ENCODE measurements around the gene LBX2. TPM values are rescaled to one million over a fixed set of nuclear protein-coding genes. Genes with fewer than 3 reads are reported as not detected.
A peak's percentile ranks its signal among the peaks of the same experiment; 100 is the strongest.
"Not testable (repeated sequence)": the region's sequence is repeated elsewhere in the genome, so short reads cannot be mapped to it uniquely, and the experiment has no call there.

LBX2 gene
- total RNA-seq, 1 donor from 2014 or later, result 0.20 TPM

DNA sequence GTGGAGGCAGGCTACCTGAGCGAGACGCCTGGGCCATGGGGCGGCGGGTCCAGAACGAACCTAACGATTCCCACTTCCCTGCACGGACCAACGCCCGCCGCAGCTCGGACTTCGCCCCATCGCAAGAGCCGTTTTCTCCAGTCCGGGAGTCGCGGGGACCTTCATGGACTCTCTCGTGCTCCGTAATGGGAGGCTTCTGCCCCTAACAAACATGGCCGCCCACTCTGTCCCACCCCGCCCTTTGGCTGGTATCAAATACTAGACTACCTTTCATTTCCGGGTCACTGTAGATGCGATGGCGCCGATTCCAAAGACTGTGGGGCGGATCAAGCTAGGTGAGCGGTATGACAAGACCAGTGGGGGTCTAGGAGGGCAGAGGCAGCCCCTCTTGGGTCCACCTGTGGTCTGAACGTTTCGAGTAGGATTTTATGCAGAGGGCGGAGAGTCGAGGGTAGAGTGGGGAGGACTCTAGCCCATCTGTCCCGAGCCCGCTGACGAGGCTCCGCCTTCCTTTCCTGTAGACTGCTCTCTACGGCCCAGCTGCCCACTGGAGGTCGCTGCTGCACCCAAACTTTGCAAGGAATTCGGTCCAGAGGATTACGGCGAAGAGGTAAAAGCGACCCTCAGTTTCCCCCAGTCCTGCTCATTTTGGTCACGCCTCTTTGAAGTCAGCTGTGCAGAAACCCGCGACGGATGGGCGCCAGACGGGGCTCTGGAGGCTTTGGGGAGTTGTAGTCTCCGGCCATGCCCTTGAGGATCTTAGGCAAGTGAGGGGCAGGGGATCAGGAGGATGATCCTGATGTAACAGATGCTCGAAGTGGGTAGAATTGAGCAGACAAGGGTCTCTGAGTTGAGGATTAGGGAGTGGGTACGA lies 16.4 kb downstream of the LBX2 start, which contains the start of the genes CCDC142 and TTC31:
CCDC142 (minus strand) TSS at position 198 of the 874 bp plus-strand sequence; CDS start at position 37, 161 bp downstream.
TTC31 (plus strand) TSS at position 281 of the 874 bp plus-strand sequence; CDS start at position 296, 15 bp downstream.
- peak; percentile 96 for DNase-seq

DNA sequence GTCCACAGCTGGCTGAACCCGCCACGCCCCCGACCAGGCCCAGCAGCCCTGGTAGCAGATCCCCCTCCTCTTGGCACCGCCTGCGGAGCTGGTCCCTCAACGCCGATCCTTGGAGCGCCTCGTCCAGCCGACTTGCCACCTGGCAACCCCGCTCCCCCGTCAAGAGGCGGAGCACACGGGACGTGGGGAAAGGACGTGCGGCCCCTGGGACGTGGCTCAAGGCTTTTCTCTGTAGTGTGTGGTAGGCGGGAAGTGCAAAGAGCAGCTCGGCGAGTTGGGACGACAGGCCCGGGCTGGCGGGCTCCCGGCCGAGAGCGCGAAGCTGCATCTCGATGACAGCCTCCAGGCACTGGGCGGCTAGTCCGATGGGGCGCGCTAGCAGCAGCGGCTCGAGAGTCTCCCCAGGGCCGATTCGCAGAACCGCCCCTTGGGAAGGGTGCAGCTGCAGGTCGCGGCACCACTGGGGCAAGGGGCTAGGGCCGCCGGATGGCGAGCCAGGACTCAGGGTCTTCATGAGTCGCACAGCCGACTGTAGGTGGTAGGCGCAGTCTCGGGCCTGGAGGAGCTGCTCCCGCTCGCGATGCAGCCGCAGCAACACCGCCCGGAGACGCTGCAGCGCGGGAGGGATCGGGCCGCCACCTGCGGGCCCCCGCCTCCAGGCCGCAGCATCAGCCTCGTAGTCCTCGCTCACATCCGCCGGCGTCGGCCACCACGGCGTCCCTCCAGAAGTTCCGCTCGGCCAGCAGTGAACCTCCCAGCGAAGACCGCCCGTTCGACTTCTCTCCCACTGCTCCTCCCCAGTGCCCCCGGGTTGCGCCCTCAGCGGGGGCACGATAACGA lies 17.2 kb downstream of the LBX2 start:
- DNase-seq, result no peak

DNA sequence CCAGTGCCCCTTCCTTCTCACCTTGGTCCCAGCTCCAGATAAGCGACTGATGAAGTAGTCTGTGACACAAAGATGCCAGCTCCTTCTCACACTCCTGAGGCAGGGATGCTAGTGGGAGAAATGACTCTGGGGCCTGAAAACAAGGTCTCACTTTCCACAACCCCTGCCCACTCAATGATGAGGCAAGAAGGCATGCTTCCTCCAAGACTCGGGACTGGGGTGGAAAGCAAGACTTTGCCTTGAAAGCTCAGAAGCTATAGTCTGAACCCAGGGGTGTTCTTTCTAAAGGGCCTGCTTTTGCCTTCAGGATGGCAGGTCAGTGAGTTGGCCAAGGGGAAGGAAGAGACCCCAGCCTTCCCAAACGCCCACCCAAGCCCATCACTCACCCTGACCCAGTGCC lies 18.0 kb downstream of the LBX2 start:
- DNase-seq, result no peak

DNA sequence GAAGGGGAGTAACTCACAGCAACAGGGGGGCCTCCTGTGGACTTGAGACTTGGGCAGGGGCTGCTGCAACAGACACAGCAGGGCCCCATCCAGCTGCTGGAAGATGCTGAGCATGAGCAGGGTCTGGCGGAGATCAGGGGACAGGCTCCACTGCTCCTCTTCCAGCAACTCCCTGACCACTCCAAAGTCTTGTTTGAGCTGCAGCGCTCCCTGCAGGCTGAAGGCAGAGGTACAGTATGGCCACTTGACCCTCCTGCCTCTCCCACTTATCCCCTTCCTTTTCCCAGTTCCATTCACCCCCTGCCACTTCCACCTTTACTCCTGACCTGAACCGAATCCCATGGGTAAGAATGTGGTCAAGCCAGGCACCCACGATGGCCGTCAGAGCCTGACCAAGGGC lies 24.5 kb downstream of the LBX2 start:
- no peak for DNase-seq

DNA sequence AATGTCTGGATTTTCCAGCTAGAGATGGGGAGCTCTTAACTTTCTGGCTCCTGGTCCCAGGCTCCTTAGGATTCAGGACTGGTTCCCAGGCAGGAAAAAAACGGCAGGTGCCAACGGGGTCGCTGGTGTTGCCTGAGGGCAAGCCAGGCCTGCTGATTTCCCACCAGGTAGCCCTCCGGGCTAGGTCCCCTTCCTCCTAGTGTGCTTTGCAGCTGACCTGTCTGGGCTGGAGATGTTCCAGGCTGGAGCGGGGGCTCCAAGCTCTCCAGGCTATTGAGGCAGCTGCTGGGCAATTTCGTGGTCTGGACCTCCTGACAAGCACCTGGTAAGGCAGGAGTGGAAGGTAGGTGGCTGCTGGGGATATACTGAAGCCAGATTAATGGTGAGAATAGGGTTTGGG lies 24.9 kb downstream of the LBX2 start:
- DNase-seq, result no peak

DNA sequence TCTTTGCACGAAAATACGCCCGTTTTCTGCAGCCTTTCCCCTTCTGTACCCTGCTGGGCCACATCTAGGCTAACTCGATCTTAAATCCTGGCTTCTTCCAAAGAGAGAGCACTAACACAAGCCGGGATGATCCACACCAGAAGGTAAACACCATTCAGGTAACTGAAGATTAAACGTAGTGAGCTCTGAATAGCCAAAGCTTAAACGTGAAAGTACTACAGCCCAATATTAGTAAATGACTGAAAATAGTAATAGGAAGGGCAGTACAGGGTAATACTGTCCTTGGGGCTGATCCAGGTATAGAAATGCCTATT lies 26.5 kb downstream of the LBX2 start:
- DNase-seq, result peak; percentile 48

DNA sequence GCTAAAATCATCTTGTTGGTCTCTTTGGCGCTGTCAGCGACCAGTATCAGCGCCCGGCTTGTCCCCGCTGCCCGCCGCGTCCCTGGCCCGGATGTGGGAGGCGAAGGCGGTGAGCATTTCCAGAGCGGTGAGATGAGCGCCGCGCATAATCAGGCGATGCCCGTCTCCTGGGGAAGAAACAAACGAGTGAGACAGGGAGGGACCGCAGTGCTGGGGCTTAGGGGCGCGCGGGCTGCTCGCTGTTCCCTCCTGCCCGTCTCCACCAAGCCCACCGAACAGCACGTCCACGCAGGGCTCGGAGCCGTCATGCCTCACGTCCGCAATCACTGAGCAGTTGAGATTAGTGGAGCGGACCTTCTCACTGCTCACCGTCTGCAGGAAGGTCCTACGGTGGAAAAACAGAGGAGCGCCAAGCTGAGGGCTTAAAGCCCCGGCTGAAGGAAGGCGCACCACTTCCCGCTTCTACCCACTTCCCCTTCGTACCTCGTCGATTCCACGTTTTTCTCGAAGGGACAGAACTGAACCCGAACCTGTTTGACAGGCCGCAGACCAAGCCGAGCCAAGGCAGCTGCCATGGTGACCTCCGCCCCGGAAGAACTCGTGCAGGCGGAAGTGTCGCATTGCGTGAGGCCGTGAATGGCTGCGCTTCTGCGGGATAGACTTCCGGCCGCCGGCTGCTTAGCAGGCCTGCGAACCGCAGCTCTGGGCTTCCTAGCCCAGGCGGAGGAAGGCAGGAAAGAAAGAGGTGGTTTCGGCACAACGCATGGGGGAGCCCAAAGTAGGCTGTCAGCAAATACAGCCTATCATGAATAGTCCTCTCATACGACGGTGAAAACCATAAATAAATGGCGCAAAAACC lies 27.1 kb downstream of the LBX2 start, which contains the start of gene MRPL53:
MRPL53 (minus strand) TSS at position 595 of the 859 bp plus-strand sequence; CDS start at position 575, 20 bp downstream.
- DNase-seq, result peak; percentile 90

DNA sequence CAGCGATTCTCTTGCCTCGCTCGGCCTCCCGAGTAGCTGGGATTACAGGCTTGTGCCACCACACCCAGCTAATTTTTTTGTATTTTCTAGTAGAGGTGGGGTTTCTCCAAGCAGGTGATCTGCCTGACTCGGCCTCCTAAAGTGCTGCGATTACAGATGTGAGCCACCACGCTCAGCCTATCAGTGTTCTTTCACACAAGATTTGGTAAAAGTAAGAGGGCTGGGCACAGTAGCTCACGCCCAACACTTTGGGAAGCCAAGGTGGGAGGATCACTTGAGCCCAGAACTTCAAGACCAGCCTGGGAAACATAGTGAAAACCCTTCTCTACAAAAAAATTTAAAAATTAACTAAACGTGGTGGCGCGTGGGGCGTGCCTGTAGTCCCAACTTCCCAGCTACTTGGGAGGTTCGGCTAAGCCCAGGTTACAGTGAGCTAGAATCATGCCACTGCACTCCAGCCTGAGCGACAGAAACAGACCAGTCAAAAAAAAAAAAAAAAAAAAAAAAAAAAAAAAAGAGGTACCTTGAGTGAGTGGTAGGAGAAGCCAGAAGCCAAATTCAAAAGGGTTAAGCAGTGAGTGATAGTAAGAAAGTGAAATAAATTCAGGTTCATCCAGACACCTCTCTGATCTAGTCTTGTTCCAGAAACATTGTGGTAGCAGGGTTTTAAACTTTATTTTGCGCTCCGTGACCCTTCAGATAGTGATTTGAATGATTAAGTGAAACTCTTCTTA lies 27.9 kb downstream of the LBX2 start:
- no peak for DNase-seq

DNA sequence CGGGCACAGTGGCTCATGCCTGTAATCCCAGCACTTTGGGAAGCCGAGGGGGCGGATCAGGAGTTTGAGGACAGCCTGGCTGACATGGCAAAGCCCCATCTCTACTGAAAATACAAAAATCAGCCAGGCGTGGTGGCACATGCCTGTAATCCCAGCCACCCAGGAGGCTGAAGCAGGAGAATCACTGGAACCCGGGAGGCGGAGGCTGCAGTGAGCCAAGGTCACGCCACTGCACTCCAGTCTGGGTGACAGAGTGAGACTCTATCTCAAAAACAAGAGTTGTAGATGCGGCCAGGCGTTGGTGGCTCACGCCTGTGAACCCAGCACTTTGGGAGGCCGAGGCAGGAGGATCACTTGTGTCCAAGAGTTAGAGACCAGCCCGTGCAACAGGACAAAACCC lies 28.7 kb downstream of the LBX2 start:
- not testable (repeated sequence) for DNase-seq

DNA sequence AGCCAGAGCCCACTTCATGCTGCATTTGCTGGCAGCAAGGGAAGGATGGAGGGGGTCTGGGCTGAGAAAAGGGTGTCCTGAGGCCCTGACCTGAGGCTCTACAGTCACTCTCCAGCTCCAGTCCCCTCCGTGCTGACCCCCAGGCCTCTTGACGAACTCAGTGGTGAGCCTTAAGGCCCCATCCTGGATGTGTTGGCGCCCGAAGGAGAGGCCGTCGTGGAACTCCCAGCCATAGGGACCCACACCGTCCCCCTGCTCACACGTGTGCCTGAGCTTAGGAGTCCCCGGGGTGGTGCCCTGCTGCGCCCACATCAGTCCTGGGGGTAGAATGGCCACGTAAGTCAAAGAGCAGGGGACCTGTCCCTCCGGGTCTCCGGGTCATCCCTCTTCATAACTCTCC lies 35.0 kb downstream of the LBX2 start:
- DNase-seq, result no peak

DNA sequence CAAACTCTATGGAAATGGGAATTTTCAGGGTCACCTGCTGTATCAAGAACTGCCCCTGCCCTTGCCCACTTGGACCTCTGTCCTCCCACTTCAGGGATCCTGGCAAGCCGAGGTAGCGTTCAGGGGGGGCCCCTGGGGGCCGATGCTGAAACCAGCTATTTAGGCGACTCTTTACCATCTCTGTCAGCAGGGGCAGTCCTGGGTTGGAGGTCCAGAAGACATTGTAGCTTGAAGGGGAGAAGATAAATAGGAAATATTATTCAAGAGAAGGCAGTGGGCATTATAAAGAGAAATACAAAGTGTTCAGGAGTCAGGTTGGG lies 36.7 kb downstream of the LBX2 start:
- DNase-seq, result no peak

DNA sequence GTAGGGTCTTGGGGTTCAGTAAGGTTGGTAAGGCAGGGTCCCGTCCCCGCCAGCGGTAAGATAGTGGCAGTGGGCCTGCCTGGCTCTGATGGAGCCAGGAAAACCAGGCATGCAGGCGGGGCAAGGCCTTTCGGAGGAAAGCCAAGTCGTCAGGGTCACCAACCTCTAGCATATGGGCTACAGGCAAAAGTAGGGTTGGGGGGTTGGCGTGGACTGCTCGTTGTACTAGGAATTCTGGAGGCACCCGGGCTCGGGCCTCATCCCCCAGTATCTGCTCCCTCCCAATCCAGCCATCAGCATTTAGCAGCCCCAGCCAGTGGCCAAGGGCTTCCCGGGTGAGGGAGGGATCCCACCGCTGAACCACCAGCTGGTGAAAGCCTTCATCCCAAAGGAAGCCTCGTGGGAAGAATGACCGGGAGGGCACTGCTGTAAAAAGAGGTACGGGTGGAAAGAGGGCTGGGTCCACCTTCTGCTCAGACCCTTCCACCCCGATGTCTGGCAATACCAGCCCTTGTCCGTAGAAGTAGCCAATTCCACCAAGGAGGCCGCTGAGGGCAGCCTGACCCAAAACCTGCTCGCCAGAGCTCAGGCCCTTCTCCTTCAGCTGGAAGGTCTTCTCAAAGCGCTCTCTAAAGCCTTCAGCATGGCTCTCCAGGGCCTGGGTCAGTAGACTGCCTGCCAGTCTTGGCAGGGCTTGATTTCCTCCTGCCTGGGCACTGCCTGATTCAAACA lies 37.2 kb downstream of the LBX2 start:
- no peak for DNase-seq

DNA sequence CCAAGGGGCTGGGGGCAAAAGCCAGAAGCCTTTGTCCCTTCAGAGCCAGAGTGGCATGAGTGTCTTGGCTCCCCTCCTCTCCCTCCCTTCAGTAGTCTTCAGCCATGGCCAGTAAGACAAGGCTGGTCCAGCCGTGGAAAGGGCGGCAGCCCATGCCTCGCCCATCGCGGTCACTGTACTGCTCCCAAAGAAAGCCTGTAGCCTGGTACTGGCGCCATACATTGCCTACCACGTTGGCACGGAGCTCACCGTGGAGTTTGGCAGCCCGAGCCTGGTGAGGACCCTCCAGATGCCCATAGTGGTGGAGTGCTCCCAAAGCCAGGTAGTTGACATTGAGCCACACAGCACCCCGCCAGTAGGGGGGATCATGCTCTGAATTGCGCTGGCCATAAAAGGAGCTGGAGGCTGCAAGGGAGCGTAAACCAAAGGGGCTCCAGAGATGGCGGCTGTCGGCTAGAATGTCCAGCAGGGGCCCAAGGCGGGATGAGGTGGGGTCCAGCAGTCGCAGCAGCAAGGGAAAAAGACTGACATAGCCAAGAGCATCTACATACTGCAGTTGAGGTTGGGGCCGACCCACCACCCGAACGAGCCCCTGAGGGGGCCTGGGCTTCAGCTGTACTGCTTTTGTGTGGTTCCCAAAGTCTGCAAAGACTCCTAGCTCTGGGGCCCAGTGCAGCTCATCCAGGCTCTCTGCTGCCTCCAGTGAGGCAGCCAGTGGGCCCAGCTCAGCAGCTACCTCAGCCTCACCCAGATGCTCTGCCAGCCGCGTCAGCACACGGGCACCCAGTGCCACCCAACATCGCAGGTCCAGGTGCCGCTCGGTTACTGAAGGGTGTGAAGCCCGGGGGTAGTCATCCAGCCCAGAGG lies 38.0 kb downstream of the LBX2 start:
- no peak for DNase-seq

DNA sequence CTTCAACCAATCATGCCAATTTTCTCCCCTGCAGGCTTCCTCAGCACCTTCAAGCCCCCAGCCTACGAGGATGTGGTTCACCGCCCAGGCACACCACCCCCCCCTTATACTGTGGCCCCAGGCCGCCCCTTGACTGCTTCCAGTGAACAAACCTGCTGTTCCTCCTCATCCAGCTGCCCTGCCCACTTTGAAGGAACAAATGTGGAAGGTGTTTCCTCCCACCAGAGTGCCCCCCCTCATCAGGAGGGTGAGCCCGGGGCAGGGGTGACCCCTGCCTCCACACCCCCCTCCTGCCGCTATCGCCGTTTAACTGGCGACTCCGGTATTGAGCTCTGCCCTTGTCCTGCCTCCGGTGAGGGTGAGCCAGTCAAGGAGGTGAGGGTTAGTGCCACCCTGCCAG lies 39.2 kb downstream of the LBX2 start:
- not testable (repeated sequence) for DNase-seq

DNA sequence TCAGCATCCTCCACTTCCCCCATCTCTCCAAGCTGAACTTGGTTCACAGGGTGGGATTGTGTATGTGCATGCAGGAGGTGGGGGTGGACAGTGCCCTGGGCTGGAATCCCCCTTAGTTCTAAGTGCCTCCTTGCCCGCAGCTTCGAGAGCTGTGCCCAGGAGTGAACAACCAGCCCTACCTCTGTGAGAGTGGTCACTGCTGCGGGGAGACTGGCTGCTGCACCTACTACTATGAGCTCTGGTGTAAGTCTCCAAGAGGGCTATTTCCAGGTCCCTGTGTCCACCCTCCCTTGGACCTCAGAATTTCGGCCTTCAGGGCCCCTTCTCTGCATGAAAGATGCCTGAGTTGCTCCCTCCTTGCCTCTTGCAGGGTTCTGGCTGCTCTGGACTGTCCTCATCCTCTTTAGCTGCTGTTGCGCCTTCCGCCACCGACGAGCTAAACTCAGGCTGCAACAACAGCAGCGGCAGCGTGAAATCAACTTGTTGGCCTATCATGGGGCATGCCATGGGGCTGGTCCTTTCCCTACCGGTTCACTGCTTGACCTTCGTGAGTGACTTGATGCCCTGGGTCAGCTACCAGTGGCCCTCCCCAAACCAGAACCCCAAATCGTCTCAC lies 39.8 kb downstream of the LBX2 start:
- not testable (repeated sequence) for DNase-seq

DNA sequence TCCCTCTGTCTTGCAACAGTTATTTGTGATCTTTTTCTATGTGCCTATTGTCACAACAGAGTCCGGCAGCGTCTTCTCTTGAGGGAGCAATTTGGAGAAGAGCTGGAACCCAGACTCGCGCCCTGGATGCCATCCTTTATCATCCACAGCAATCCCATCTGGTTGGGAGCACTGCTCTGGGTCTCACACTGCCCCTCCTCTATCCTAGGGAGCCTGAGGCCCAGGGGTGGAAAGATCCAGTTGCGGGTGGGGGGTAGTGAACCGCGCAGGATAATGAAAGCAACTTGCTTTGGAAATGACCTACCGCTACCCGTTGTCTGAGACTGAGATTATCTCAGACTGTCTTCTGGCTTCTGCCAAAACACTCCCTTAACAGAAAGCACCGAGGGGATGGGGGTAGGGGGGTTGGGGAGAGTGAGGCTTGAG lies 40.5 kb downstream of the LBX2 start:
- DNase-seq, result no peak

DNA sequence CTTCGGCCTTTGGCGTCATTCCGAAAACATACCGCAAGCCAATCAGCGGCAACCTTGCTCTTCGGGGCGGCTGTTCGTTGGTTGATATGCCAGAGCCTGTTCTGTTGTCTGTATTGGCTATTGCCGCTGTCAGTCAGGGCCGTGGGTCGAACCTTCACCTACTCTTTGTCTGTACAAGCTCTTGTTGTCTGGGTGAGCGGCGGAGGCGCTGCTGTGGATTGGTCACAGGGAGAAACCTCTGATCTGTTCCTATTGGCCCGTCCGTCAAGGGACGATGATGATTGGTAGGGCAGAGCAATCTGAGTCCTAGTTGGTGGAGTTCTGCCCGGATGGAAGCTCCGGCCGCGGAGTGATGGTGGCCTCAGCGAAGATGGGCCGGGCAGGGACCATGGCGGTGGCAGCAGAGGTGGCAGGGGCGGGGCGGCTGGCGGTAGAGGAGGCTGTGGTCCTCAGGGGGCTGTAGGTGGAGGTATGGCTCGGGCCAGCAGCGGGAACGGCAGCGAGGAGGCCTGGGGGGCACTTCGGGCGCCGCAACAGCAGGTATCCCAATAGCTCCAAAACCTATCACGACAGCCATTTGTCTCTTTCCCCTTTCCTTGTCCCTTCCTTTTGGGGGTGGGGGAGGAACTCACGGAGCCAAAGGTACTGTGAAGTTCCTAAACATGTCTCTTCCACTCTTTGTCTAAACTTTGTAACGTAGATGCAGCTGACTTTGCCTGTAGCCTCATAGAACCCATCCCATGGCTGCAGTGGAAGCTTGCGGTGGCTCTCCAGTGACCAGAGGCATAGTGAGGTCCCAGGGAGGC lies 41.1 kb downstream of the LBX2 start, which contains the start of gene WBP1:
WBP1 (plus strand) TSS at position 307 of the 806 bp plus-strand sequence; CDS start at position 472, 165 bp downstream.
- DNase-seq, result peak; percentile 100

DNA sequence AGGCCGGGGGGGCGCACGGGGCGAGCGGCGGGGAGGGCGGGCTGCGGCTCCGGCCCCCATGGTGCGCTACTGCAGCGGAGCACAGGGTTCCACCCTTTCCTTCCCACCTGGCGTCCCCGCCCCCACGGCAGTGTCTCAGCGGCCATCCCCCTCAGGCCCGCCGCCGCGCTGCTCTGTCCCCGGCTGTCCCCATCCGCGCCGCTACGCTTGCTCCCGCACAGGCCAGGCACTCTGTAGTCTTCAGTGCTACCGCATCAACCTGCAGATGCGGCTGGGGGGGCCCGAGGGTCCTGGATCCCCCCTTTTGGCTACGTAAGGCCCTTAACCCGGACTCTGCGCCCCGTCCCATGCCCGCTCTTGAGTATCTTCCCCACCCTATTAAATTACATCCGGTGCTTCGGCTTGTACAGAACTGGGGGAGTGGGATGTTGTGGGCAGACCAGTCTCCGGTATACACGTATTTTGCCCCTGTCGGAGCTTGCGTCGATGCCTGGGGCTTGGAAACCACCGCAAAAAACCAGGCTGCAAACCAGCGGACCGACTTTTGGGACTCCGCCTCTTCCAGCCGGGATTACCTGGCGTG lies 41.8 kb downstream of the LBX2 start:
- DNase-seq, result no peak

All from skin of body (tissue), 2 donors.